SK-N-SH (cell line): ENCODE measurements around the gene EVC. TPM values are rescaled to one million over a fixed set of nuclear protein-coding genes. Genes with fewer than 3 reads are reported as not detected.

Experiments
- CTCF ChIA-PET: fragments of 300-600, 350-600 bp; formaldehyde crosslinking; extraction: SDS; loops from one replicate; lab custom pipeline; 2021; lab: Yijun Ruan, JAX
- POLR2A ChIA-PET: fragments of 350-600 bp; sonication (Branson Sonifier 250); formaldehyde crosslinking; extraction: SDS; loops from one replicate; lab custom pipeline; 2020; ENCODE audit warnings: antibody characterized with exemption, inconsistent platforms; lab: Yijun Ruan, JAX
- DNase-seq: peaks from one replicate; pipeline ENCODE4 v3.0.0; 2012
- H2AFZ ChIP-seq: fragments of 200-600 bp; sonication (generic); 2 replicates; pipeline ENCODE4 v1.8.1; 2016; ENCODE audit warnings: antibody characterized with exemption, mild to moderate bottlenecking, low read depth
- H3F3A ChIP-seq: fragments of 200-600 bp; sonication (generic); replicated peaks from 2 replicates; pipeline ENCODE3; 2016; ENCODE audit warnings: antibody characterized with exemption, mild to moderate bottlenecking; ENCODE audit not compliant: insufficient read depth
- H3K27ac ChIP-seq, 2 experiments: fragments of 200-500 bp in 1 of 2; fragments of 200-600 bp in 1 of 2; sonication (Bioruptor generic) in 1 of 2; sonication (generic), shearing (Covaris generic) in 1 of 2; 2 replicates each; pipeline versions ENCODE4 v1.5.1 to v1.6.1; 2014 to 2016; ENCODE audit warnings: low read depth in 2 of 2, inconsistent platforms in 1 of 2, low read length in 1 of 2, mild to moderate bottlenecking in 1 of 2, mixed read lengths in 1 of 2
- H3K27me3 ChIP-seq: fragments of 200-600 bp; sonication (generic), shearing (Covaris generic); 2 replicates; pipeline ENCODE4 v1.6.1; 2016; ENCODE audit warnings: mixed run types; ENCODE audit not compliant: insufficient read depth
- H3K36me3 ChIP-seq, 2 experiments: fragments of 200-500 bp in 1 of 2; fragments of 200-600 bp in 1 of 2; sonication (Bioruptor generic) in 1 of 2; sonication (generic) in 1 of 2; replicated peaks in 1 of 2; 2 replicates each; pipeline versions ENCODE3 to v1.5.1; 2014 to 2016; ENCODE audit warnings: low read length in 1 of 2, mild to moderate bottlenecking in 1 of 2; ENCODE audit not compliant: insufficient read depth in 2 of 2, control insufficient read depth in 1 of 2
- H3K4me1 ChIP-seq, 2 experiments: fragments of 200-500 bp in 1 of 2; fragments of 200-600 bp in 1 of 2; sonication (Bioruptor generic) in 1 of 2; sonication (generic), shearing (Covaris generic) in 1 of 2; 2 replicates each; pipeline versions ENCODE4 v1.5.1 to v1.6.1; 2014 to 2016; ENCODE audit warnings: low read depth in 1 of 2, low read length in 1 of 2, mixed run types in 1 of 2; ENCODE audit not compliant: insufficient read depth in 2 of 2, control insufficient read depth in 1 of 2
- H3K4me2 ChIP-seq: fragments of 200-600 bp; sonication (generic), shearing (Covaris generic); 2 replicates; pipeline ENCODE4 v1.6.1; 2017; ENCODE audit warnings: mixed run types
- H3K4me3 ChIP-seq, 2 experiments: fragments of 200-500 bp in 1 of 2; fragments of 200-600 bp in 1 of 2; sonication (Bioruptor generic) in 1 of 2; sonication (generic), shearing (Covaris generic) in 1 of 2; 2 replicates each; pipeline versions ENCODE4 v1.5.1 to v1.8.1; 2014 to 2016; ENCODE audit warnings: low read depth in 2 of 2, inconsistent platforms in 1 of 2, low read length in 1 of 2, mild to moderate bottlenecking in 1 of 2, mixed read lengths in 1 of 2, moderate library complexity in 1 of 2
- H3K79me2 ChIP-seq: fragments of 200-600 bp; sonication (generic); 2 replicates; pipeline ENCODE4 v1.8.1; 2017; ENCODE audit warnings: mild to moderate bottlenecking; ENCODE audit not compliant: insufficient read depth
- H3K9ac ChIP-seq: fragments of 200-600 bp; sonication (generic); 2 replicates; pipeline ENCODE4 v1.6.1; 2017; ENCODE audit warnings: mixed run types
- H3K9me2 ChIP-seq: fragments of 200-600 bp; sonication (generic); 2 replicates; pipeline ENCODE4 v1.6.1; 2017; ENCODE audit warnings: mixed run types
- H3K9me3 ChIP-seq: fragments of 200-600 bp; sonication (generic); 2 replicates; pipeline ENCODE4 v1.6.1; 2017; ENCODE audit warnings: mixed run types, mild to moderate bottlenecking, moderate library complexity
- H4K20me1 ChIP-seq: fragments of 200-600 bp; sonication (generic); 2 replicates; pipeline ENCODE4 v1.6.1; 2017; ENCODE audit warnings: mild to moderate bottlenecking, mixed run types; ENCODE audit not compliant: insufficient read depth
- CHD2 ChIP-seq: fragments of 150-350 bp; IDR thresholded peaks from 2 replicates; pipeline ENCODE4 v1.6.1; 2018; ENCODE audit warnings: low read length; ENCODE audit not compliant: partially characterized antibody
- ELF1 ChIP-seq: IDR thresholded peaks from 2 replicates; pipeline ENCODE4 v1.4.0; 2012
- FOSL2 ChIP-seq: IDR thresholded peaks from 2 replicates; pipeline ENCODE4 v1.4.0; 2012; ENCODE audit warnings: low read depth, mild to moderate bottlenecking, moderate library complexity, borderline replicate concordance
- FOXM1 ChIP-seq: IDR thresholded peaks from 2 replicates; pipeline ENCODE4 v1.4.0; 2012; ENCODE audit warnings: low read depth, mild to moderate bottlenecking
- GABPA ChIP-seq: IDR thresholded peaks from 2 replicates; pipeline ENCODE4 v1.4.0; 2012; ENCODE audit warnings: low read depth, mild to moderate bottlenecking
- GATA2 ChIP-seq: sonication (generic); formaldehyde crosslinking; IDR thresholded peaks from 2 replicates; pipeline ENCODE4 v1.5.0; 2020; ENCODE audit warnings: mild to moderate bottlenecking, missing genetic modification reagents
- NFIC ChIP-seq: IDR thresholded peaks from 2 replicates; pipeline ENCODE4 v1.4.0; 2012; ENCODE audit warnings: borderline replicate concordance
- NRF1 ChIP-seq: IDR thresholded peaks from 2 replicates; pipeline ENCODE4 v1.6.1; 2012; ENCODE audit warnings: low read depth, mild to moderate bottlenecking, low read length
- POLR2AphosphoS5 ChIP-seq: IDR thresholded peaks from 2 replicates; pipeline ENCODE4 v1.6.1; 2012; ENCODE audit warnings: low read depth, low read length
- RAD21 ChIP-seq: IDR thresholded peaks from 2 replicates; pipeline ENCODE4 v1.6.1; 2012; ENCODE audit warnings: mild to moderate bottlenecking, low read length
- RCOR1 ChIP-seq: fragments of 150-350 bp; IDR thresholded peaks from 2 replicates; pipeline ENCODE4 v1.6.1; 2017; ENCODE audit warnings: antibody characterized with exemption, low read length
- SIN3A ChIP-seq: IDR thresholded peaks from 2 replicates; pipeline ENCODE4 v1.6.1; 2012; ENCODE audit warnings: low read depth, mild to moderate bottlenecking, low read length, moderate library complexity, borderline replicate concordance
- SMC3 ChIP-seq: IDR thresholded peaks from 2 replicates; pipeline ENCODE4 v1.6.1; 2012; ENCODE audit warnings: low read depth, low read length, improper control_type of control experiment
- WGBS: methylation state at CpG from one replicate; pipeline ENCODE4 v1.1.6; 2017; ENCODE audit warnings: low lambda C conversion rate; 5-methylcytosine and 5-hydroxymethylcytosine counted together
- polyA plus RNA-seq, 3 experiments: library from polyadenylated mRNA; depleted of rRNA; stranded (reverse); fragments of >200 nt; gene quantifications; 2 replicates each; pipeline ENCODE4 v1.2.3, GENCODE V29; 2012
- TF ChIP-seq, protein P1 (sequence below): fragments of 200-600 bp; sonication (generic); IDR thresholded peaks from 2 replicates; pipeline ENCODE4 v1.6.1; 2017; ENCODE audit warnings: antibody characterized with exemption, mild to moderate bottlenecking, moderate library complexity
- TF ChIP-seq, protein P2 (sequence below): IDR thresholded peaks from 2 replicates; pipeline ENCODE4 v1.4.0; 2012; ENCODE audit warnings: low read depth, borderline replicate concordance
- TF ChIP-seq, protein P3 (sequence below): fragments of 150-350 bp; IDR thresholded peaks from 2 replicates; pipeline ENCODE4 v1.6.1; 2017; ENCODE audit warnings: antibody characterized with exemption, low read length, low read depth, borderline replicate concordance
- TF ChIP-seq, protein P4 (sequence below): IDR thresholded peaks from 2 replicates; pipeline ENCODE4 v1.4.0; 2012; ENCODE audit warnings: low read depth, borderline replicate concordance
- TF ChIP-seq, protein P5 (sequence below): fragments of 150-350 bp; IDR thresholded peaks from 2 replicates; pipeline ENCODE4 v1.6.1; 2016; ENCODE audit warnings: mild to moderate bottlenecking, low read depth, low read length
- TF ChIP-seq, protein P6 (sequence below): IDR thresholded peaks from 2 replicates; pipeline ENCODE4 v1.6.1; 2012; ENCODE audit warnings: mild to moderate bottlenecking, low read depth, low read length, moderate library complexity

The EVC gene
- polyA plus RNA-seq, 1 of the 3 experiments (the other 2 are of a cell fraction) = 3.8 TPM

DNA sequence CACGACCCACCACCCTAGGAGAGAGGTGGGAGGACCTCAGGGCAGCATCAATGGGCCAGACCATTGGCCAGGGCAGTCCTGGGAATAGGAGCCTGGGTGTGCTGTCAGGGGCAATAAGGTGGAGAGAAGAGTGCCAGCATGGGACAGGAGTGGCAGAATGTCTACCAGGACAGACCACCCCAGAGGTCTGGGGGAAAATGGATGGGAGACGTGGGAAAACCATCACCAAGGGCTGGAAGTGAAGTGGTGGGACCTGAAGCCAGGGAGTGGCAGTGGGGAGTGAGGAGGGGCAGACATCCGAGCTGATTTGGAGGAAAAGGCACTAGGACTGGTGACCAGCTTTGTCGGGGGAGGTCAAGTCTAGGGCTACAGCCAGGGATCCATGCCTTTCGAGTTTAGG is 3.6 kb upstream of the EVC start:
- TF ChIP-seq, protein P1, sequence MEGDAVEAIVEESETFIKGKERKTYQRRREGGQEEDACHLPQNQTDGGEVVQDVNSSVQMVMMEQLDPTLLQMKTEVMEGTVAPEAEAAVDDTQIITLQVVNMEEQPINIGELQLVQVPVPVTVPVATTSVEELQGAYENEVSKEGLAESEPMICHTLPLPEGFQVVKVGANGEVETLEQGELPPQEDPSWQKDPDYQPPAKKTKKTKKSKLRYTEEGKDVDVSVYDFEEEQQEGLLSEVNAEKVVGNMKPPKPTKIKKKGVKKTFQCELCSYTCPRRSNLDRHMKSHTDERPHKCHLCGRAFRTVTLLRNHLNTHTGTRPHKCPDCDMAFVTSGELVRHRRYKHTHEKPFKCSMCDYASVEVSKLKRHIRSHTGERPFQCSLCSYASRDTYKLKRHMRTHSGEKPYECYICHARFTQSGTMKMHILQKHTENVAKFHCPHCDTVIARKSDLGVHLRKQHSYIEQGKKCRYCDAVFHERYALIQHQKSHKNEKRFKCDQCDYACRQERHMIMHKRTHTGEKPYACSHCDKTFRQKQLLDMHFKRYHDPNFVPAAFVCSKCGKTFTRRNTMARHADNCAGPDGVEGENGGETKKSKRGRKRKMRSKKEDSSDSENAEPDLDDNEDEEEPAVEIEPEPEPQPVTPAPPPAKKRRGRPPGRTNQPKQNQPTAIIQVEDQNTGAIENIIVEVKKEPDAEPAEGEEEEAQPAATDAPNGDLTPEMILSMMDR = no peak
- TF ChIP-seq SIN3A = no peak
- TF ChIP-seq, protein P2, sequence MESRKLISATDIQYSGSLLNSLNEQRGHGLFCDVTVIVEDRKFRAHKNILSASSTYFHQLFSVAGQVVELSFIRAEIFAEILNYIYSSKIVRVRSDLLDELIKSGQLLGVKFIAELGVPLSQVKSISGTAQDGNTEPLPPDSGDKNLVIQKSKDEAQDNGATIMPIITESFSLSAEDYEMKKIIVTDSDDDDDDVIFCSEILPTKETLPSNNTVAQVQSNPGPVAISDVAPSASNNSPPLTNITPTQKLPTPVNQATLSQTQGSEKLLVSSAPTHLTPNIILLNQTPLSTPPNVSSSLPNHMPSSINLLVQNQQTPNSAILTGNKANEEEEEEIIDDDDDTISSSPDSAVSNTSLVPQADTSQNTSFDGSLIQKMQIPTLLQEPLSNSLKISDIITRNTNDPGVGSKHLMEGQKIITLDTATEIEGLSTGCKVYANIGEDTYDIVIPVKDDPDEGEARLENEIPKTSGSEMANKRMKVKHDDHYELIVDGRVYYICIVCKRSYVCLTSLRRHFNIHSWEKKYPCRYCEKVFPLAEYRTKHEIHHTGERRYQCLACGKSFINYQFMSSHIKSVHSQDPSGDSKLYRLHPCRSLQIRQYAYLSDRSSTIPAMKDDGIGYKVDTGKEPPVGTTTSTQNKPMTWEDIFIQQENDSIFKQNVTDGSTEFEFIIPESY = no peak
- TF ChIP-seq ELF1 = no peak
- no peak for TF ChIP-seq FOSL2
- TF ChIP-seq NFIC = no peak
- TF ChIP-seq, protein P3, sequence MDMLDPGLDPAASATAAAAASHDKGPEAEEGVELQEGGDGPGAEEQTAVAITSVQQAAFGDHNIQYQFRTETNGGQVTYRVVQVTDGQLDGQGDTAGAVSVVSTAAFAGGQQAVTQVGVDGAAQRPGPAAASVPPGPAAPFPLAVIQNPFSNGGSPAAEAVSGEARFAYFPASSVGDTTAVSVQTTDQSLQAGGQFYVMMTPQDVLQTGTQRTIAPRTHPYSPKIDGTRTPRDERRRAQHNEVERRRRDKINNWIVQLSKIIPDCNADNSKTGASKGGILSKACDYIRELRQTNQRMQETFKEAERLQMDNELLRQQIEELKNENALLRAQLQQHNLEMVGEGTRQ = no peak
- no peak for TF ChIP-seq FOXM1
- no peak for TF ChIP-seq RAD21
- TF ChIP-seq, protein P4, sequence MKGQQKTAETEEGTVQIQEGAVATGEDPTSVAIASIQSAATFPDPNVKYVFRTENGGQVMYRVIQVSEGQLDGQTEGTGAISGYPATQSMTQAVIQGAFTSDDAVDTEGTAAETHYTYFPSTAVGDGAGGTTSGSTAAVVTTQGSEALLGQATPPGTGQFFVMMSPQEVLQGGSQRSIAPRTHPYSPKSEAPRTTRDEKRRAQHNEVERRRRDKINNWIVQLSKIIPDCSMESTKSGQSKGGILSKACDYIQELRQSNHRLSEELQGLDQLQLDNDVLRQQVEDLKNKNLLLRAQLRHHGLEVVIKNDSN = no peak
- TF ChIP-seq SMC3 = no peak
- TF ChIP-seq, protein P5, sequence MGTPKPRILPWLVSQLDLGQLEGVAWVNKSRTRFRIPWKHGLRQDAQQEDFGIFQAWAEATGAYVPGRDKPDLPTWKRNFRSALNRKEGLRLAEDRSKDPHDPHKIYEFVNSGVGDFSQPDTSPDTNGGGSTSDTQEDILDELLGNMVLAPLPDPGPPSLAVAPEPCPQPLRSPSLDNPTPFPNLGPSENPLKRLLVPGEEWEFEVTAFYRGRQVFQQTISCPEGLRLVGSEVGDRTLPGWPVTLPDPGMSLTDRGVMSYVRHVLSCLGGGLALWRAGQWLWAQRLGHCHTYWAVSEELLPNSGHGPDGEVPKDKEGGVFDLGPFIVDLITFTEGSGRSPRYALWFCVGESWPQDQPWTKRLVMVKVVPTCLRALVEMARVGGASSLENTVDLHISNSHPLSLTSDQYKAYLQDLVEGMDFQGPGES = no peak
- TF ChIP-seq, protein P6, sequence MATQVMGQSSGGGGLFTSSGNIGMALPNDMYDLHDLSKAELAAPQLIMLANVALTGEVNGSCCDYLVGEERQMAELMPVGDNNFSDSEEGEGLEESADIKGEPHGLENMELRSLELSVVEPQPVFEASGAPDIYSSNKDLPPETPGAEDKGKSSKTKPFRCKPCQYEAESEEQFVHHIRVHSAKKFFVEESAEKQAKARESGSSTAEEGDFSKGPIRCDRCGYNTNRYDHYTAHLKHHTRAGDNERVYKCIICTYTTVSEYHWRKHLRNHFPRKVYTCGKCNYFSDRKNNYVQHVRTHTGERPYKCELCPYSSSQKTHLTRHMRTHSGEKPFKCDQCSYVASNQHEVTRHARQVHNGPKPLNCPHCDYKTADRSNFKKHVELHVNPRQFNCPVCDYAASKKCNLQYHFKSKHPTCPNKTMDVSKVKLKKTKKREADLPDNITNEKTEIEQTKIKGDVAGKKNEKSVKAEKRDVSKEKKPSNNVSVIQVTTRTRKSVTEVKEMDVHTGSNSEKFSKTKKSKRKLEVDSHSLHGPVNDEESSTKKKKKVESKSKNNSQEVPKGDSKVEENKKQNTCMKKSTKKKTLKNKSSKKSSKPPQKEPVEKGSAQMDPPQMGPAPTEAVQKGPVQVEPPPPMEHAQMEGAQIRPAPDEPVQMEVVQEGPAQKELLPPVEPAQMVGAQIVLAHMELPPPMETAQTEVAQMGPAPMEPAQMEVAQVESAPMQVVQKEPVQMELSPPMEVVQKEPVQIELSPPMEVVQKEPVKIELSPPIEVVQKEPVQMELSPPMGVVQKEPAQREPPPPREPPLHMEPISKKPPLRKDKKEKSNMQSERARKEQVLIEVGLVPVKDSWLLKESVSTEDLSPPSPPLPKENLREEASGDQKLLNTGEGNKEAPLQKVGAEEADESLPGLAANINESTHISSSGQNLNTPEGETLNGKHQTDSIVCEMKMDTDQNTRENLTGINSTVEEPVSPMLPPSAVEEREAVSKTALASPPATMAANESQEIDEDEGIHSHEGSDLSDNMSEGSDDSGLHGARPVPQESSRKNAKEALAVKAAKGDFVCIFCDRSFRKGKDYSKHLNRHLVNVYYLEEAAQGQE = no peak
- no peak for TF ChIP-seq CHD2
- TF ChIP-seq POLR2AphosphoS5 = no peak
- TF ChIP-seq GATA2 (CRISPR knock-in tag) = no peak
- TF ChIP-seq GABPA = no peak
- TF ChIP-seq NRF1 = no peak
- no peak for TF ChIP-seq RCOR1
- H3K27ac ChIP-seq = no peak overlapping the region
- peaks cover 3 to 24% of the 10 kb centered on the region in 2 experiments; a peak in 1 of 4 replicates for H3K4me1 ChIP-seq
- 41% methylated on average over 5 of the region's 5 CpGs for WGBS
- no peak overlapping the region for H3K4me3 ChIP-seq
- DNase-seq = no peak
- no peak overlapping the region for H2AFZ ChIP-seq
- H4K20me1 ChIP-seq = no peaks in the 10 kb centered on the region
- H3K36me3 ChIP-seq = no peaks in the 10 kb centered on the region
- CTCF ChIA-PET = interaction anchor here (1.2 kb wide), 1 partner anchor 307 kb away, joined by 7 read pairs; no protein-coding TSS in a partner anchor
- H3K27me3 ChIP-seq = no peaks in the 10 kb centered on the region
- H3K9me3 ChIP-seq = no peaks in the 10 kb centered on the region
- H3K4me2 ChIP-seq = no peak overlapping the region
- peaks cover 10% of the 10 kb centered on the region; the same call in 1 of the 2 replicates for H3K79me2 ChIP-seq
- H3K9ac ChIP-seq = no peak overlapping the region
- no peaks in the 10 kb centered on the region for H3F3A ChIP-seq
- POLR2A ChIA-PET = no interaction called here
- H3K9me2 ChIP-seq = no peaks in the 10 kb centered on the region
